Measurements from ENCODE around the gene BSND. TPM values are rescaled to one million over a fixed set of nuclear protein-coding genes. Genes with fewer than 3 reads are reported as not detected.

BSND gene
- polyA plus RNA-seq, 4 donors: 4.2 to 6.2 (median 4.9) TPM

DNA sequence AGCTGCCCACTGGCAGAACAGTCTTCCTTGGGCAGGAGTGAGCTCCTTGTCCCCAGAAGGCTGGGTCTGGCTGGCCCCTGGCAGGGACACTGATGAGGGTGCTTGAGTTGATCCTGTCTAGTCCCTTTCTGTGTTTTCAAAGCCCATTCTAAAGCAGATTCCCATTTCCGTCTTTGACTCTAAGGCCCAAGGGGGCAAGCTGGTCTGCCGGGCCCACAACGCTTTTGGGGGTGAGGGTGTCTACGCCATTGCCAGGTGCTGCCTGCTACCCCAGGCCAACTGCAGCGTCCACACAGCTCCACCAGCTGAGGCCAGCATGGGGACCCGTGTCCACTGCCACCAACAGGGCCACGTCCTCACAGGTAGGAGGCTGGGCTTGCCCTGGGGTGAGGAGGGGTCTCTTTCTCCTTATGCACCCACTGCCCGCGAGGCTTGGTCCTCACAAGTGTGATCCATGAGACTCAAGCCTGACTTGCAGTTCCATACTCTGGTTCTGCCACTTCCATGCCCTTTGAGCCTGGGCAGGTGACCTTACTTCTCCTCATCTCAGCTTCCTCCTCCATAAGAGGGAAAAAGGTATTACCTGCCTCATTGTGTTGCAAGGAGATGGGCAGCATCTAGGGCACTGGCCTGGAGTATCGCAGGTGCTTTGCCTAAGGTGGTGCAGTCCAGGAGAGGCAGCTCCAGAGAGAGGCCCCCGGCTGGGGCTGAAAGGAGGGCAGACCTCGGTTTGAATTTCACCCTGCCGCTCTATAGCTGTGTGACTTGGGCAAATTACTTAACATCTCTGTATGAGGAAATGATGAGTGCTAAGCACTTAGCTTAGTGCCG, 60.8 kb downstream of the BSND start:
- DNase-seq (ENCODE audit: low read depth in 4 of 4, low spot score in 2 of 4): no peak

DNA sequence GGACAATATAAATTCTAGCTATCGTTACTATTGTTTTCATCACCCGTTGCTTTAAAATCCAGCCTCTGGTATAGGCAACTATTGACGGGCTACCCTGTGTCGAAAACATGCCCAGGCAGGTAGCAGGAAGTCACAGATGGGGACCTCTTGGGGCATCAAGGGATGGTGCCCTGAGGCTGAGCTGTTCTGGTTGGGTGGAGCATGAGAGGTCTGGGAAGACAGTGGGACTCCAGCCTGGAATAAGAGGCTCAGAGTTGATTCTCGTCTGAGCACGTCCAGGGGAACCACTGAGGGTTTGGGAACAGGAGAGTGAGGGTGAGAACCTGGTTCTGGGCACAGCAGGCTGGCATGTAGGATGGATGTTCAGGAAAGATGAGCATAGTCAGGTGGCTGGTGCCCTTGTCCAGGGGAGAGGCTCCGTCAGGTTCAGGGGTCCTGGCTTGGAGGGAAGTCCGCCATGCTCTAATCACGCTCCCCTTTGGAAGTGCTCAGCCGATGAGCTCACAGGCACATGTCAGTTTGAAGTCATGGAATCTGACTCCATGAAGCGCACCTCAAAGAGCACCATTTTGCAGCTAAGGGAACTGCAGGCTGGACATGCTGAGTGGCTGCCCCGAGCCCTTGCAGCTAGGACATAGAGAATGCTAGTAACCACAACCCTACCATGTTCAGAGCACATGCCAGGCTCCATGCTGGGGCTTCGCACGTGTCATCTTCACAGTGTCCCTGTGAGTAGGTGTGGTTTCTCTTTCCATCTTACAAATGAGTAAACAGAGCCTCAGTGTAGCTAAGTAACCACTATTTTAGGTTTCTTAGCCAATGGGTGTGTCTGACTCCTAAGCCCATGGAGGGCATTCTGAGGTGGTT, 61.6 kb downstream of the BSND start:
- no peak for DNase-seq (ENCODE audit: low read depth in 4 of 4, low spot score in 2 of 4)

DNA sequence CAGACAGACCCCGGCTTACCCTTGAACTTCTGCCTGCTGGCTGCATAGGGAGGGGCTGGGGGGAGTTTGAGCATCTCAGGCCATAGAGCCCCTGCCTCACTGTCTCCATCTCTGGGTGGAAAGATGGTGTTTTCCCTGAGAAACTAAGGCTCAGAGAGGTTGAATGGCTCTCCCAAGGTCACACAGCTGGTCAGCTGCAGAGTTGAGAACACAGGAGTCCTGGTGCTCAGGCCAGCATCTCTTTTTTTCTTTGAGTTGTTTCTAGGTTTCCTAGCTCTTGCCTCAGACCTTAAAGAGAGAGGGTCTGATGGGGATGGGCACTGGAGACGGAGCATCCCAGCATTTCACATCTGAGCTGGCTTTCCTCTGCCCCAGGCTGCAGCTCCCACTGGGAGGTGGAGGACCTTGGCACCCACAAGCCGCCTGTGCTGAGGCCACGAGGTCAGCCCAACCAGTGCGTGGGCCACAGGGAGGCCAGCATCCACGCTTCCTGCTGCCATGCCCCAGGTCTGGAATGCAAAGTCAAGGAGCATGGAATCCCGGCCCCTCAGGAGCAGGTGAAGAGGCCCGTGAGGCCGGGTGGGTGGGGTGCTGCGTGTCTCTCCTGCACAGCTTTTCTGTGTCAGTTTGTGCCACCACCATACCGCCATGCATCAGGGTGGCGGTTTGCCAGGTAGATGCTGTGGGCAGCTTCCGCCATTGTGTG, 62.4 kb downstream of the BSND start:
- DNase-seq (ENCODE audit: low read depth in 4 of 4, low spot score in 2 of 4): no peak

Other genes starting within 250 kb of the BSND start
- 10 to 100 TPM in 2 of 4 donors, 1 to 10 TPM in 2; 8.9 to 10.9 (median 10.3) TPM for gene PARS2, start 234.4 kb upstream of the BSND start, polyA plus RNA-seq (ENCODE audit: insufficient read length in 4 of 4)
- gene TTC22, start 197.6 kb upstream of the BSND start, polyA plus RNA-seq (ENCODE audit: insufficient read length in 4 of 4): 1 to 10 TPM; 4.8 to 8.8 (median 7.3) TPM
- 10 to 100 TPM; 63.4 to 89.1 (median 78.0) TPM for gene DHCR24, start 111.7 kb upstream of the BSND start, polyA plus RNA-seq (ENCODE audit: insufficient read length in 4 of 4)
- gene TMEM61, start 18.3 kb upstream of the BSND start, polyA plus RNA-seq (ENCODE audit: insufficient read length in 4 of 4): 1 to 10 TPM; 1.2 to 1.6 (median 1.5) TPM
- 1 to 10 TPM; 1.2 to 2.4 (median 1.6) TPM for gene PCSK9, start 40.6 kb downstream of the BSND start, polyA plus RNA-seq (ENCODE audit: insufficient read length in 4 of 4)
- 10 to 100 TPM; 36.7 to 61.4 (median 45.2) TPM for gene USP24, start 216.4 kb downstream of the BSND start, polyA plus RNA-seq (ENCODE audit: insufficient read length in 4 of 4)

Data from left renal cortex interstitium (tissue), 4 donors.